ENCODE measurements around the gene LPGAT1.

The LPGAT1 gene

DNA sequence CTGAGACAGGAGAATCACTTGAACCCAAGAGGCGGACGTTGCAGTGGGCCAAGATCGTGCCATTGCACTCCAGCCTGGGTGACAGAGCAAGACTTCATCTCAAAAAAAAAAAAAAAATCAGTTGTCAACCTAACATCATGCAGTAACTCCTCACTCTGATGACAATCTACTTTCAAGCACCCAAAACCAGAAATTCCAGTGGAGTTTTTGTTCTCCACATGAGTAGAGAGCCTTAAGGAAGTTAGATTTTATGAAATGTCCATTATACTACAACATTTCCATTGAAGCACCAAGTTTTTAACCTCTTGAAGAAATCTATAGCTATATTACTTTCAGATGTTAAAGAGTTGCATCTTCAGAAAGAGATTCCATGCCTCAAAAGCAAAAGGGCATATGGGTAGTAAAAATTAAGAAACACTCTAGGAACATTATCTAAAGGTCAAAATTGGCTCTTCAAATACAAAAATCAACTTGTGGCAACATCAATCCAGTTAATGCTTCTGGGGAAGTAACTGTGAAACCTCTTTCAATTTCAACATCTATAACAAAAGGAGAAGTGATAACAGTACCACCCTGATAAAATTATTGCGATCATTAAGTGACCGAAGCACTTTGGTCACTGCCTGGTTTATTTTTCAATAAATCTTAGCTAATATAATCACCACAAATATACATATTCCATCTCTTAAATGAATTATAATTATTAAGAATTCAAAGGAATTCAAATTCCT lies 7.7 kb downstream of the LPGAT1 start:
- H3K4me2 ChIP-seq (ENCODE audit: low read depth, low read length), result no peak overlapping the region
- H3K9ac ChIP-seq (ENCODE audit: low read length), result no peak overlapping the region
- H4K20me1 ChIP-seq (ENCODE audit: insufficient read depth, low read length), result no peaks in the 10 kb centered on the region
- no peaks in the 10 kb centered on the region for H3K4me1 ChIP-seq (ENCODE audit: low read length)
- no peaks in the 10 kb centered on the region for H3K27me3 ChIP-seq (replicated peaks; ENCODE audit: insufficient read depth, low read length)
- no peak overlapping the region for H2AFZ ChIP-seq (ENCODE audit: low read length)
- H3K27ac ChIP-seq (ENCODE audit: low read length), result no peak overlapping the region
- no peak overlapping the region for H3K4me3 ChIP-seq (ENCODE audit: low read length)
- no peaks in the 10 kb centered on the region for H3K9me3 ChIP-seq (replicated peaks; ENCODE audit: insufficient read depth, low read length)
- TF ChIP-seq EZH2phosphoT487 (IDR thresholded peaks at IDR 0.05; ENCODE audit: low read length) (no peak), EZH2 (optimal IDR thresholded peaks at IDR 0.05; ENCODE audit: low read depth, low read length) (no peak)
- TF ChIP-seq, protein P1, sequence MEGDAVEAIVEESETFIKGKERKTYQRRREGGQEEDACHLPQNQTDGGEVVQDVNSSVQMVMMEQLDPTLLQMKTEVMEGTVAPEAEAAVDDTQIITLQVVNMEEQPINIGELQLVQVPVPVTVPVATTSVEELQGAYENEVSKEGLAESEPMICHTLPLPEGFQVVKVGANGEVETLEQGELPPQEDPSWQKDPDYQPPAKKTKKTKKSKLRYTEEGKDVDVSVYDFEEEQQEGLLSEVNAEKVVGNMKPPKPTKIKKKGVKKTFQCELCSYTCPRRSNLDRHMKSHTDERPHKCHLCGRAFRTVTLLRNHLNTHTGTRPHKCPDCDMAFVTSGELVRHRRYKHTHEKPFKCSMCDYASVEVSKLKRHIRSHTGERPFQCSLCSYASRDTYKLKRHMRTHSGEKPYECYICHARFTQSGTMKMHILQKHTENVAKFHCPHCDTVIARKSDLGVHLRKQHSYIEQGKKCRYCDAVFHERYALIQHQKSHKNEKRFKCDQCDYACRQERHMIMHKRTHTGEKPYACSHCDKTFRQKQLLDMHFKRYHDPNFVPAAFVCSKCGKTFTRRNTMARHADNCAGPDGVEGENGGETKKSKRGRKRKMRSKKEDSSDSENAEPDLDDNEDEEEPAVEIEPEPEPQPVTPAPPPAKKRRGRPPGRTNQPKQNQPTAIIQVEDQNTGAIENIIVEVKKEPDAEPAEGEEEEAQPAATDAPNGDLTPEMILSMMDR (IDR thresholded peaks at IDR 0.05; ENCODE audit: low read length), result no peak
- H3K36me3 ChIP-seq (replicated peaks; ENCODE audit: insufficient read depth, low read length), result no peaks in the 10 kb centered on the region
- no peak for DNase-seq
- H3F3A ChIP-seq (ENCODE audit: insufficient read depth, low read length), result no peaks in the 10 kb centered on the region
- no peaks in the 10 kb centered on the region for H3K9me2 ChIP-seq (replicated peaks; ENCODE audit: insufficient read depth, low read length)
- no peaks in the 10 kb centered on the region for H3K79me2 ChIP-seq (ENCODE audit: low read length)

DNA sequence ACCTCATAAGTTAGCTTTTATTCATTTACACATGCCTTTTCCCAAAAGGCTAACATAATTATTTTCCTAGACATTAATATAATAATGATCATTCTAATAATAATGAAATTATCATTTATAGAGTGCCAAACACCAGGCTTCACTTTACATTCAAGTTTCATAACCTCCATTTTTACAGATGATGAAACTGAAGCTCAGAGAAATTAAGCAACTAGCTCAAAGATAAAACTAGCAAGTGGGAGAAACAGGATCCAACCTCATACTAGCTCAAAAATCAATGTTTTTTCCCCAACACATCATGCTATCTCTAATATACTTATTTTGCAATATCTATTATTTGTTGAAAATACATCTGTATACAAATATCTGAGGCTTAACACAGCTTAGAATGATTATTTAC lies 14.0 kb downstream of the LPGAT1 start:
- no peaks in the 10 kb centered on the region for H3K36me3 ChIP-seq (replicated peaks; ENCODE audit: insufficient read depth, low read length)

DNA sequence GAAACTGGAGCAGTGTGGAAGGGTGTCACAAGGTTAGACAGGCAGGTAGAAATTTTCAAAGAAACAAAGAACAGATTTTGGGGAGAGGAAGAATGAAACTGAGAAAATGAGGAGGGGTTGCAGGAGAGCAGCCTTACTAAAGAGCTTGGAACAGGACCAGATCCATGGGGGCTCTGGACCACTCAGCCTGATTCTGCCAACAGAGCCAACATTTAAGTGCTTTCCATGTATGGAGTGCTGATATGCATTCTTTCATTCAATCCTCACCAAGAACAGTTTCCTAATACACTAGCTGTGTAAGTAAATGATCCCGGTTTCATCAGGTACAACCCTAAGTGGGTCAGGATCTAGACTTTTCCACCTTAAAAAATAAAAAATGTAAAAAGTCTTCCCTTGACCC lies 16.2 kb downstream of the LPGAT1 start:
- Histone ChIP-seq H4K20me1 (ENCODE audit: insufficient read depth, low read length) (no peaks in the 10 kb centered on the region), H3K4me1 (ENCODE audit: low read length) (no peaks in the 10 kb centered on the region), H3F3A (ENCODE audit: insufficient read depth, low read length) (no peaks in the 10 kb centered on the region), H3K9me2 (replicated peaks; ENCODE audit: insufficient read depth, low read length) (no peaks in the 10 kb centered on the region), H3K9ac (ENCODE audit: low read length) (no peak overlapping the region), H2AFZ (ENCODE audit: low read length) (no peak overlapping the region), H3K4me3 (ENCODE audit: low read length) (no peak overlapping the region), H3K79me2 (ENCODE audit: low read length) (no peaks in the 10 kb centered on the region), H3K27me3 (replicated peaks; ENCODE audit: insufficient read depth, low read length) (no peaks in the 10 kb centered on the region), H3K27ac (ENCODE audit: low read length) (no peak overlapping the region), H3K4me2 (ENCODE audit: low read depth, low read length) (no peak overlapping the region), H3K9me3 (replicated peaks; ENCODE audit: insufficient read depth, low read length) (no peaks in the 10 kb centered on the region), H3K36me3 (replicated peaks; ENCODE audit: insufficient read depth, low read length) (no peaks in the 10 kb centered on the region)
- TF ChIP-seq EZH2 (optimal IDR thresholded peaks at IDR 0.05; ENCODE audit: low read depth, low read length) (no peak), EZH2phosphoT487 (IDR thresholded peaks at IDR 0.05; ENCODE audit: low read length) (no peak)
- DNase-seq, result no peak

More for the DNA sequence above, 14.0 kb downstream of the LPGAT1 start:
- Histone ChIP-seq H3K4me3 (ENCODE audit: low read length) (no peak overlapping the region), H3K27me3 (replicated peaks; ENCODE audit: insufficient read depth, low read length) (no peaks in the 10 kb centered on the region), H4K20me1 (ENCODE audit: insufficient read depth, low read length) (no peaks in the 10 kb centered on the region), H3F3A (ENCODE audit: insufficient read depth, low read length) (no peaks in the 10 kb centered on the region), H3K4me2 (ENCODE audit: low read depth, low read length) (no peak overlapping the region), H3K79me2 (ENCODE audit: low read length) (no peaks in the 10 kb centered on the region), H3K27ac (ENCODE audit: low read length) (no peak overlapping the region), H3K9ac (ENCODE audit: low read length) (no peak overlapping the region), H3K4me1 (ENCODE audit: low read length) (no peaks in the 10 kb centered on the region), H2AFZ (ENCODE audit: low read length) (no peak overlapping the region), H3K9me2 (replicated peaks; ENCODE audit: insufficient read depth, low read length) (no peaks in the 10 kb centered on the region), H3K9me3 (replicated peaks; ENCODE audit: insufficient read depth, low read length) (no peaks in the 10 kb centered on the region)
- DNase-seq, result no peak
- TF ChIP-seq EZH2phosphoT487 (IDR thresholded peaks at IDR 0.05; ENCODE audit: low read length), result no peak
- TF ChIP-seq, protein P1 (IDR thresholded peaks at IDR 0.05; ENCODE audit: low read length), result no peak
- no peak for TF ChIP-seq EZH2 (optimal IDR thresholded peaks at IDR 0.05; ENCODE audit: low read depth, low read length)

DNA sequence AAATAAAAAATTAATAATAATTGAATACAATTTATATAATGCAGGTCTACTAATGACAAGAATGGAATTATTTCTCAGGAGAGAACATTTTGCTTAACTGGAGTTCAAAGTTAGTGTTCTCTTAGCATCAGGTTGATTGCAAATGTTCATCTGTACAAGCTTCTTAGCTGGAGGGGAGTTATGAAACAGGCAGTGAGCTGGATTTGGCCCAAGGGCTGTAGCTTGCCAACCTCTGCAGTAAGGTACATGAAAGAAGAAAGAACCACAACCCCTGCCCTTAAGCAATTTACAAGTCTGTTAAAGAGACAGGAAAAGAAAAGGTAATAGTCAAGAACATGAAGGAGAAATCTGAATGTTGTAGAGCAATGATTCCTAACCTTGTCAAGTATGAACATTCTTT lies 17.0 kb downstream of the LPGAT1 start:
- Histone ChIP-seq H3K9ac (ENCODE audit: low read length) (no peak overlapping the region), H3K36me3 (replicated peaks; ENCODE audit: insufficient read depth, low read length) (no peaks in the 10 kb centered on the region), H3K27ac (ENCODE audit: low read length) (no peak overlapping the region), H2AFZ (ENCODE audit: low read length) (no peak overlapping the region), H3K4me2 (ENCODE audit: low read depth, low read length) (no peak overlapping the region), H4K20me1 (ENCODE audit: insufficient read depth, low read length) (no peaks in the 10 kb centered on the region), H3K9me2 (replicated peaks; ENCODE audit: insufficient read depth, low read length) (no peaks in the 10 kb centered on the region), H3K9me3 (replicated peaks; ENCODE audit: insufficient read depth, low read length) (no peaks in the 10 kb centered on the region), H3K4me1 (ENCODE audit: low read length) (no peaks in the 10 kb centered on the region), H3K79me2 (ENCODE audit: low read length) (no peaks in the 10 kb centered on the region), H3K4me3 (ENCODE audit: low read length) (no peak overlapping the region), H3F3A (ENCODE audit: insufficient read depth, low read length) (no peaks in the 10 kb centered on the region), H3K27me3 (replicated peaks; ENCODE audit: insufficient read depth, low read length) (no peaks in the 10 kb centered on the region)
- TF ChIP-seq EZH2phosphoT487 (IDR thresholded peaks at IDR 0.05; ENCODE audit: low read length) (no peak), EZH2 (optimal IDR thresholded peaks at IDR 0.05; ENCODE audit: low read depth, low read length) (no peak)
- TF ChIP-seq, protein P1 (IDR thresholded peaks at IDR 0.05; ENCODE audit: low read length), result no peak
- DNase-seq, result no peak
